WTC11 (cell line): ENCODE measurements around the gene MLST8. TPM values are rescaled to one million over a fixed set of nuclear protein-coding genes. Genes with fewer than 3 reads are reported as not detected.

ENCODE experiments used
- ATAC-seq: fragments of 200-7000 bp; cut with Tn5 transposase; 2 replicates; pipeline ENCODE4 v1.10.0; 2021; ENCODE audit warnings: mild to moderate bottlenecking, moderate library complexity
- Bru-seq: library from RNA; stranded (reverse); fragments of 400-500 nt; gene quantifications from one replicate; lab custom pipeline; 2021; lab: Mats Ljungman, UMichigan
- CTCF ChIA-PET: fragments of 300-600 bp; sonication (Branson Sonifier 250); formaldehyde crosslinking; loops from one replicate; lab custom pipeline; 2021; ENCODE audit warnings: antibody characterized with exemption; lab: Charles Lee
- POLR2A ChIA-PET: fragments of 350-600 bp; sonication (Branson Sonifier 250); formaldehyde crosslinking; loops from one replicate; lab custom pipeline; 2021; ENCODE audit warnings: antibody characterized with exemption; lab: Charles Lee
- DNase-seq: peaks from one replicate; pipeline ENCODE4 v3.0.0; 2021; ENCODE audit warnings: low spot score
- H3K27ac Mint-ChIP-seq: 2 replicates; pipeline ENCODE4 v1.8.0; 2021; ENCODE audit warnings: mixed read lengths
- H3K27me3 Mint-ChIP-seq: 2 replicates; pipeline ENCODE4 v1.8.0; 2021; ENCODE audit warnings: low read depth, mild to moderate bottlenecking, moderate library complexity, mixed read lengths
- H3K36me3 Mint-ChIP-seq: 2 replicates; pipeline ENCODE4 v1.8.0; 2021; ENCODE audit warnings: mixed read lengths
- H3K4me1 Mint-ChIP-seq: 2 replicates; pipeline ENCODE4 v1.8.0; 2022; ENCODE audit warnings: mixed read lengths
- H3K4me3 Mint-ChIP-seq: 2 replicates; pipeline ENCODE4 v1.8.0; 2021; ENCODE audit warnings: mild to moderate bottlenecking, moderate library complexity, mixed read lengths
- H3K9me3 Mint-ChIP-seq: 2 replicates; pipeline ENCODE4 v1.8.0; 2021; ENCODE audit warnings: mixed read lengths
- ATF1 ChIP-seq: sonication (generic); formaldehyde crosslinking; IDR thresholded peaks from 2 replicates; pipeline ENCODE4 v1.8.1; 2023; ENCODE audit warnings: mild to moderate bottlenecking, moderate library complexity, missing genetic modification reagents
- CREM ChIP-seq: sonication (generic); formaldehyde crosslinking; IDR thresholded peaks from 2 replicates; pipeline ENCODE4 v1.8.1; 2022; ENCODE audit warnings: mild to moderate bottlenecking, missing genetic modification reagents, moderate library complexity
- FOXK1 ChIP-seq: sonication (generic); formaldehyde crosslinking; IDR thresholded peaks from 2 replicates; pipeline ENCODE4 v1.8.0; 2022; ENCODE audit warnings: mild to moderate bottlenecking, moderate library complexity, missing genetic modification reagents
- JUN ChIP-seq: sonication (generic); formaldehyde crosslinking; IDR thresholded peaks from 2 replicates; pipeline ENCODE4 v1.8.0; 2023; ENCODE audit warnings: mild to moderate bottlenecking, missing genetic modification reagents
- KAT7 ChIP-seq: sonication (generic); formaldehyde crosslinking; IDR thresholded peaks from 2 replicates; pipeline ENCODE4 v1.8.1; 2023; ENCODE audit warnings: missing genetic modification reagents, mild to moderate bottlenecking, borderline replicate concordance
- OVOL2 ChIP-seq: fragments of 250-450 bp; sonication (Bioruptor Pico); IDR thresholded peaks from 2 replicates; pipeline ENCODE4 v1.9.0; 2021; ENCODE audit warnings: mild to moderate bottlenecking, borderline replicate concordance
- SOX15 ChIP-seq: fragments of 250-450 bp; sonication (Bioruptor Pico); IDR thresholded peaks from 2 replicates; pipeline ENCODE4 v1.9.0; 2021; ENCODE audit warnings: mild to moderate bottlenecking
- SP1 ChIP-seq: sonication (generic); formaldehyde crosslinking; conservative IDR thresholded peaks from 2 replicates; pipeline ENCODE4 v1.8.1; 2022; ENCODE audit warnings: missing genetic modification reagents
- TEAD4 ChIP-seq: sonication (generic); formaldehyde crosslinking; IDR thresholded peaks from 2 replicates; pipeline ENCODE4 v1.8.0; 2022; ENCODE audit warnings: mild to moderate bottlenecking, missing genetic modification reagents
- TP53 ChIP-seq: sonication (generic); formaldehyde crosslinking; IDR thresholded peaks from 2 replicates; pipeline ENCODE4 v1.8.1; 2023; ENCODE audit warnings: mild to moderate bottlenecking, missing genetic modification reagents
- long read RNA-seq, 3 experiments: library from RNA in 1 of 3; library from capped mRNA in 1 of 3; library from polyadenylated mRNA in 1 of 3; unstranded in 2 of 3; stranded (forward) in 1 of 3; transcript quantifications; one replicate each; pipeline ENCODE4 v2.0.0, GENCODE V29; 2021
- total RNA-seq: library from RNA; stranded (reverse); gene quantifications from 3 replicates; pipeline ENCODE4 v1.2.3, GENCODE V29; 2021
- TF ChIP-seq, protein P1 (sequence below): fragments of 250-450 bp; sonication (Bioruptor Pico); IDR thresholded peaks from 2 replicates; pipeline ENCODE4 v1.9.0; 2021; ENCODE audit warnings: mild to moderate bottlenecking
- TF ChIP-seq, protein P2 (sequence below): sonication (generic); formaldehyde crosslinking; IDR thresholded peaks from 2 replicates; pipeline ENCODE4 v1.8.0; 2022; ENCODE audit warnings: mild to moderate bottlenecking, missing genetic modification reagents
- TF ChIP-seq, protein P3 (sequence below): sonication (generic); formaldehyde crosslinking; IDR thresholded peaks from 2 replicates; pipeline ENCODE4 v1.8.0; 2023; ENCODE audit warnings: missing genetic modification reagents, mild to moderate bottlenecking, borderline replicate concordance
- TF ChIP-seq, protein P4 (sequence below): sonication (generic); formaldehyde crosslinking; IDR thresholded peaks from 2 replicates; pipeline ENCODE4 v1.8.1; 2022; ENCODE audit warnings: mild to moderate bottlenecking, moderate library complexity, missing genetic modification reagents
- TF ChIP-seq, protein P5 (sequence below): sonication (generic); formaldehyde crosslinking; IDR thresholded peaks from 2 replicates; pipeline ENCODE4 v1.8.0; 2022; ENCODE audit warnings: mild to moderate bottlenecking, missing genetic modification reagents
- TF ChIP-seq, protein P6 (sequence below): sonication (generic); formaldehyde crosslinking; IDR thresholded peaks from 2 replicates; pipeline ENCODE4 v1.8.1; 2023; ENCODE audit warnings: mild to moderate bottlenecking, missing genetic modification reagents, moderate library complexity
- TF ChIP-seq, protein P7 (sequence below): sonication (generic); formaldehyde crosslinking; IDR thresholded peaks from 2 replicates; pipeline ENCODE4 v1.8.1; 2023; ENCODE audit warnings: mild to moderate bottlenecking, moderate library complexity, missing genetic modification reagents
- TF ChIP-seq, protein P8 (sequence below): sonication (generic); formaldehyde crosslinking; IDR thresholded peaks from 2 replicates; pipeline ENCODE4 v1.8.1; 2023; ENCODE audit warnings: mild to moderate bottlenecking, missing genetic modification reagents

Gene MLST8, protein sequence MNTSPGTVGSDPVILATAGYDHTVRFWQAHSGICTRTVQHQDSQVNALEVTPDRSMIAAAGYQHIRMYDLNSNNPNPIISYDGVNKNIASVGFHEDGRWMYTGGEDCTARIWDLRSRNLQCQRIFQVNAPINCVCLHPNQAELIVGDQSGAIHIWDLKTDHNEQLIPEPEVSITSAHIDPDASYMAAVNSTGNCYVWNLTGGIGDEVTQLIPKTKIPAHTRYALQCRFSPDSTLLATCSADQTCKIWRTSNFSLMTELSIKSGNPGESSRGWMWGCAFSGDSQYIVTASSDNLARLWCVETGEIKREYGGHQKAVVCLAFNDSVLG
- 71.6 to 76.1 TPM (median 75.9 TPM) in 3 replicates for total RNA-seq
- percentile 63 among the genes with signal in this experiment for Bru-seq, nascent RNA
- long read RNA-seq, experiment 1, transcript MLST8-203 (9 exons, 1,691 nt), result minor isoform, 86 of 303 reads
- long read RNA-seq, experiment 1, transcript MLST8-215 (9 exons, 1,861 nt), result minor isoform, 14 of 303 reads
- long read RNA-seq, experiment 1, transcript MLST8-232 (9 exons, 1,870 nt), result major isoform, 108 of 303 reads
- long read RNA-seq, experiment 1, transcript MLST8-221 (8 exons, 1,403 nt), result minor isoform, 10 of 303 reads
- long read RNA-seq, experiment 1, partial matches to known transcripts, result 7 of 303 reads
- long read RNA-seq, experiment 1, other reads (novel, unspliced or antisense), result 62 of 303 reads
- long read RNA-seq, experiment 2, transcript MLST8-230 (8 exons, 2,116 nt), result minor isoform, 11 of 114 reads
- long read RNA-seq, experiment 2, transcript MLST8-203 (9 exons, 1,691 nt), result major isoform, 36 of 114 reads
- long read RNA-seq, experiment 2, transcript MLST8-232 (9 exons, 1,870 nt), result minor isoform, 12 of 114 reads
- long read RNA-seq, experiment 2, partial matches to known transcripts, result 25 of 114 reads
- long read RNA-seq, experiment 2, other reads (novel, unspliced or antisense), result 19 of 114 reads
- long read RNA-seq, experiment 3, transcript MLST8-232 (9 exons, 1,870 nt), result major isoform, 51 of 114 reads
- long read RNA-seq, experiment 3, transcript MLST8-203 (9 exons, 1,691 nt), result minor isoform, 17 of 114 reads
- long read RNA-seq, experiment 3, transcript MLST8-215 (9 exons, 1,861 nt), result minor isoform, 10 of 114 reads
- long read RNA-seq, experiment 3, partial matches to known transcripts, result 5 of 114 reads
- long read RNA-seq, experiment 3, other reads (novel, unspliced or antisense), result 22 of 114 reads

DNA sequence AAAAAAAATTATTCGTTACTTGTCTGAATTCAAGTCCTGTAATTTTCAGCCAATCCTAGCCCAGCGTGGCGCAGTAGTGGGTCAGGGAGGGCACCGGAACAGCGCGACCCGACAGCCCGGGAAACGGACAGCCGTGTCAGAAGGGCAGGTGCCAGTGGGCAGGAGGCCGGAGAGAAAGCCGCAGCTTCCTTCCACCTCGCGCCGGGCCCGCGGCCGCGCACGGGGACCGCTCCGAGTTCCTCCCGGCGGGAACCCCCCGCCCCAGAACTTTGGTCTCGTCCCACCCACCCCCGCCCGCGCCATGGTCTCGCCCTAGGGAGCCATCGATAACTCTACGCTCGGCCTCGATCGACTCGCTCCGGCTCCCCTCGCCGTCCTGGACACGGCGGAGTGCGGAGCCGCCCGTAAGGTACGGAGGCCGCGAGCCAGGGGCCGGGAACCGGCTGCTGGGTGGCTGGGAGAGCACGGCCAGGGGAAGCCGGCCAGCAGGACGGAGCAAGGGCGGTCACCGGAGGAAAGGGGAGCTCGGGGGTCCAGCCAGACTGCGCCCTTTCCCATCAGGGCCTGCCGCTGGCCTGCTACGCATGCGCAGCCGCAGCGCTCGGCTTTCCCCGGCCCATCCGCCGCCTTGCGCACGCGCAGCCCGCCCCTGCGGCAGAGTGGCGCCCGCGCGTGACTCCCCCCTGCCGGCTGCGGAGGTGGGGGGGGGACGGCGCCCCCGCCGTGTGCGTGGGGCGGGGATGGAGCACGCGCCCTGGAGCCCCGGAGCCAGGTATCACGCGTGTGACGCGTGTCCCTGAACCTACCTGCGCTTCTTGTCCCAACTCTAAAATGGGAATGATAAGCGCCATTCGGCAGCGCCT lies at the start of gene MLST8:
Gene MLST8, plus strand, starts transcription at position 351 of the 863 bp plus-strand sequence. CDS start 632 bp downstream, outside the sequence.
- Mint-ChIP-seq H3K4me1 (peaks cover 13% of the 10 kb centered on the region), H3K27ac (peak within 1 kb of the TSS; percentile 95), H3K27me3 (peaks cover 24% of the 10 kb centered on the region)
- ATAC-seq, result peak; percentile 69
- CTCF ChIA-PET, result interaction anchor here (1.0 to 2.7 kb wide), 3 partner anchors 10 to 223 kb away, joined by 4 to 13 read pairs (median 4); partner anchors contain the start of genes CASKIN1 and TRAF7
- no peak for TF ChIP-seq TEAD4 (CRISPR knock-in tag)
- no peak for TF ChIP-seq SOX15 (CRISPR knock-in tag)
- TF ChIP-seq JUN (CRISPR knock-in tag), result 0 out of 2 replicates have a peak, but pooled peaks have one; percentile 29
- TF ChIP-seq, protein P1, sequence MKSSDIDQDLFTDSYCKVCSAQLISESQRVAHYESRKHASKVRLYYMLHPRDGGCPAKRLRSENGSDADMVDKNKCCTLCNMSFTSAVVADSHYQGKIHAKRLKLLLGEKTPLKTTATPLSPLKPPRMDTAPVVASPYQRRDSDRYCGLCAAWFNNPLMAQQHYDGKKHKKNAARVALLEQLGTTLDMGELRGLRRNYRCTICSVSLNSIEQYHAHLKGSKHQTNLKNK (CRISPR knock-in tag), result no peak
- TF ChIP-seq, protein P2, sequence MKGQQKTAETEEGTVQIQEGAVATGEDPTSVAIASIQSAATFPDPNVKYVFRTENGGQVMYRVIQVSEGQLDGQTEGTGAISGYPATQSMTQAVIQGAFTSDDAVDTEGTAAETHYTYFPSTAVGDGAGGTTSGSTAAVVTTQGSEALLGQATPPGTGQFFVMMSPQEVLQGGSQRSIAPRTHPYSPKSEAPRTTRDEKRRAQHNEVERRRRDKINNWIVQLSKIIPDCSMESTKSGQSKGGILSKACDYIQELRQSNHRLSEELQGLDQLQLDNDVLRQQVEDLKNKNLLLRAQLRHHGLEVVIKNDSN (CRISPR knock-in tag), result peak; percentile 16; the same call in 1 of the 2 replicates
- TF ChIP-seq TP53 (CRISPR knock-in tag), result peak; percentile 64; the same call in 1 of the 2 replicates
- TF ChIP-seq, protein P3, sequence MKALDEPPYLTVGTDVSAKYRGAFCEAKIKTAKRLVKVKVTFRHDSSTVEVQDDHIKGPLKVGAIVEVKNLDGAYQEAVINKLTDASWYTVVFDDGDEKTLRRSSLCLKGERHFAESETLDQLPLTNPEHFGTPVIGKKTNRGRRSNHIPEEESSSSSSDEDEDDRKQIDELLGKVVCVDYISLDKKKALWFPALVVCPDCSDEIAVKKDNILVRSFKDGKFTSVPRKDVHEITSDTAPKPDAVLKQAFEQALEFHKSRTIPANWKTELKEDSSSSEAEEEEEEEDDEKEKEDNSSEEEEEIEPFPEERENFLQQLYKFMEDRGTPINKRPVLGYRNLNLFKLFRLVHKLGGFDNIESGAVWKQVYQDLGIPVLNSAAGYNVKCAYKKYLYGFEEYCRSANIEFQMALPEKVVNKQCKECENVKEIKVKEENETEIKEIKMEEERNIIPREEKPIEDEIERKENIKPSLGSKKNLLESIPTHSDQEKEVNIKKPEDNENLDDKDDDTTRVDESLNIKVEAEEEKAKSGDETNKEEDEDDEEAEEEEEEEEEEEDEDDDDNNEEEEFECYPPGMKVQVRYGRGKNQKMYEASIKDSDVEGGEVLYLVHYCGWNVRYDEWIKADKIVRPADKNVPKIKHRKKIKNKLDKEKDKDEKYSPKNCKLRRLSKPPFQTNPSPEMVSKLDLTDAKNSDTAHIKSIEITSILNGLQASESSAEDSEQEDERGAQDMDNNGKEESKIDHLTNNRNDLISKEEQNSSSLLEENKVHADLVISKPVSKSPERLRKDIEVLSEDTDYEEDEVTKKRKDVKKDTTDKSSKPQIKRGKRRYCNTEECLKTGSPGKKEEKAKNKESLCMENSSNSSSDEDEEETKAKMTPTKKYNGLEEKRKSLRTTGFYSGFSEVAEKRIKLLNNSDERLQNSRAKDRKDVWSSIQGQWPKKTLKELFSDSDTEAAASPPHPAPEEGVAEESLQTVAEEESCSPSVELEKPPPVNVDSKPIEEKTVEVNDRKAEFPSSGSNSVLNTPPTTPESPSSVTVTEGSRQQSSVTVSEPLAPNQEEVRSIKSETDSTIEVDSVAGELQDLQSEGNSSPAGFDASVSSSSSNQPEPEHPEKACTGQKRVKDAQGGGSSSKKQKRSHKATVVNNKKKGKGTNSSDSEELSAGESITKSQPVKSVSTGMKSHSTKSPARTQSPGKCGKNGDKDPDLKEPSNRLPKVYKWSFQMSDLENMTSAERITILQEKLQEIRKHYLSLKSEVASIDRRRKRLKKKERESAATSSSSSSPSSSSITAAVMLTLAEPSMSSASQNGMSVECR (CRISPR knock-in tag), result peak; percentile 80; the same call in 1 of the 2 replicates
- TF ChIP-seq, protein P4, sequence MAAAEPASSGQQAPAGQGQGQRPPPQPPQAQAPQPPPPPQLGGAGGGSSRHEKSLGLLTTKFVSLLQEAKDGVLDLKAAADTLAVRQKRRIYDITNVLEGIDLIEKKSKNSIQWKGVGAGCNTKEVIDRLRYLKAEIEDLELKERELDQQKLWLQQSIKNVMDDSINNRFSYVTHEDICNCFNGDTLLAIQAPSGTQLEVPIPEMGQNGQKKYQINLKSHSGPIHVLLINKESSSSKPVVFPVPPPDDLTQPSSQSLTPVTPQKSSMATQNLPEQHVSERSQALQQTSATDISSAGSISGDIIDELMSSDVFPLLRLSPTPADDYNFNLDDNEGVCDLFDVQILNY (CRISPR knock-in tag), result peak; percentile 40; the same call in 1 of the 2 replicates
- TF ChIP-seq, protein P5, sequence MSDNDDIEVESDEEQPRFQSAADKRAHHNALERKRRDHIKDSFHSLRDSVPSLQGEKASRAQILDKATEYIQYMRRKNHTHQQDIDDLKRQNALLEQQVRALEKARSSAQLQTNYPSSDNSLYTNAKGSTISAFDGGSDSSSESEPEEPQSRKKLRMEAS (CRISPR knock-in tag), result peak; percentile 44; the same call in 1 of the 2 replicates
- TF ChIP-seq ATF1 (CRISPR knock-in tag), result 0 out of 2 replicates have a peak, but pooled peaks have one; percentile 73
- TF ChIP-seq CREM (CRISPR knock-in tag), result peak; percentile 66; the same call in 1 of the 2 replicates
- no peak; the same call in 1 of the 2 replicates for TF ChIP-seq OVOL2 (CRISPR knock-in tag)
- peak; percentile 36; the same call in 1 of the 2 replicates for TF ChIP-seq SP1 (CRISPR knock-in tag)
- TF ChIP-seq, protein P6, sequence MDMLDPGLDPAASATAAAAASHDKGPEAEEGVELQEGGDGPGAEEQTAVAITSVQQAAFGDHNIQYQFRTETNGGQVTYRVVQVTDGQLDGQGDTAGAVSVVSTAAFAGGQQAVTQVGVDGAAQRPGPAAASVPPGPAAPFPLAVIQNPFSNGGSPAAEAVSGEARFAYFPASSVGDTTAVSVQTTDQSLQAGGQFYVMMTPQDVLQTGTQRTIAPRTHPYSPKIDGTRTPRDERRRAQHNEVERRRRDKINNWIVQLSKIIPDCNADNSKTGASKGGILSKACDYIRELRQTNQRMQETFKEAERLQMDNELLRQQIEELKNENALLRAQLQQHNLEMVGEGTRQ (CRISPR knock-in tag), result peak; percentile 71
- TF ChIP-seq, protein P7, sequence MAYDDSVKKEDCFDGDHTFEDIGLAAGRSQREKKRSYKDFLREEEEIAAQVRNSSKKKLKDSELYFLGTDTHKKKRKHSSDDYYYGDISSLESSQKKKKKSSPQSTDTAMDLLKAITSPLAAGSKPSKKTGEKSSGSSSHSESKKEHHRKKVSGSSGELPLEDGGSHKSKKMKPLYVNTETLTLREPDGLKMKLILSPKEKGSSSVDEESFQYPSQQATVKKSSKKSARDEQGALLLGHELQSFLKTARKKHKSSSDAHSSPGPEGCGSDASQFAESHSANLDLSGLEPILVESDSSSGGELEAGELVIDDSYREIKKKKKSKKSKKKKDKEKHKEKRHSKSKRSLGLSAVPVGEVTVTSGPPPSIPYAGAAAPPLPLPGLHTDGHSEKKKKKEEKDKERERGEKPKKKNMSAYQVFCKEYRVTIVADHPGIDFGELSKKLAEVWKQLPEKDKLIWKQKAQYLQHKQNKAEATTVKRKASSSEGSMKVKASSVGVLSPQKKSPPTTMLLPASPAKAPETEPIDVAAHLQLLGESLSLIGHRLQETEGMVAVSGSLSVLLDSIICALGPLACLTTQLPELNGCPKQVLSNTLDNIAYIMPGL (CRISPR knock-in tag), result peak; percentile 61; the same call in 1 of the 2 replicates
- TF ChIP-seq FOXK1 (CRISPR knock-in tag), result peak; percentile 44
- TF ChIP-seq, protein P8, sequence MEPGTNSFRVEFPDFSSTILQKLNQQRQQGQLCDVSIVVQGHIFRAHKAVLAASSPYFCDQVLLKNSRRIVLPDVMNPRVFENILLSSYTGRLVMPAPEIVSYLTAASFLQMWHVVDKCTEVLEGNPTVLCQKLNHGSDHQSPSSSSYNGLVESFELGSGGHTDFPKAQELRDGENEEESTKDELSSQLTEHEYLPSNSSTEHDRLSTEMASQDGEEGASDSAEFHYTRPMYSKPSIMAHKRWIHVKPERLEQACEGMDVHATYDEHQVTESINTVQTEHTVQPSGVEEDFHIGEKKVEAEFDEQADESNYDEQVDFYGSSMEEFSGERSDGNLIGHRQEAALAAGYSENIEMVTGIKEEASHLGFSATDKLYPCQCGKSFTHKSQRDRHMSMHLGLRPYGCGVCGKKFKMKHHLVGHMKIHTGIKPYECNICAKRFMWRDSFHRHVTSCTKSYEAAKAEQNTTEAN (CRISPR knock-in tag), result peak; percentile 58; the same call in 1 of the 2 replicates
- TF ChIP-seq KAT7 (CRISPR knock-in tag), result peak; percentile 38; the same call in 1 of the 2 replicates
- TF ChIP-seq, all 79 proteins: peak for 14
- peak; percentile 69 for DNase-seq
- POLR2A ChIA-PET, result interaction anchor here (0.6 to 1.5 kb wide), 5 partner anchors 9 to 50 kb away, joined by 3 to 4 read pairs (median 3); partner anchors contain the start of genes ECI1, PGP and TRAF7
- peaks cover 14% of the 10 kb centered on the region for H3K36me3 Mint-ChIP-seq
- no peaks in the 10 kb centered on the region for H3K9me3 Mint-ChIP-seq
- H3K4me3 Mint-ChIP-seq, result peak within 1 kb of the TSS; percentile 80
